ENCODE data around the gene GATA6.

DNA sequence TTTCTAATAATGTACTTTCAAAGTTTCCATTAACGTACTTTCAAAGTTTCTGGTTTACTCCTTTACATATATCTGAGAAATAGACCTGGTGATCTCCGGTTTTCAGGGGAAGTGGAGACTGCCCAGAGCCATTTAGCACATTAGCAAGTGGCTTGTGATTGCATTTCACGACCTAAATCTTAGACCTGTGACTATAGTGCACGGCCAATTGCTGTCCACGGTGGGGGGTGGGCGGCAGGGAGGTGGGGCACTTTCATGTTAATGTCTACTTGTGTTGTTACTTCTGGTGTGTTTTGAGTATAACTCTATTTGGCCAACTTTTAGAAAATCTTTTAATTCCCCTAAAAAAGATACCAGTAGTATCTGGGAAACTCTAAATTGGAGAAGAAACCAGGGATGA is 11.3 kb downstream of the GATA6 start:
- TF ChIP-seq HOXA7 (CRISPR knock-in tag; IDR thresholded peaks at IDR 0.05; ENCODE audit: borderline replicate concordance) = no peak
- TF ChIP-seq, protein P1, sequence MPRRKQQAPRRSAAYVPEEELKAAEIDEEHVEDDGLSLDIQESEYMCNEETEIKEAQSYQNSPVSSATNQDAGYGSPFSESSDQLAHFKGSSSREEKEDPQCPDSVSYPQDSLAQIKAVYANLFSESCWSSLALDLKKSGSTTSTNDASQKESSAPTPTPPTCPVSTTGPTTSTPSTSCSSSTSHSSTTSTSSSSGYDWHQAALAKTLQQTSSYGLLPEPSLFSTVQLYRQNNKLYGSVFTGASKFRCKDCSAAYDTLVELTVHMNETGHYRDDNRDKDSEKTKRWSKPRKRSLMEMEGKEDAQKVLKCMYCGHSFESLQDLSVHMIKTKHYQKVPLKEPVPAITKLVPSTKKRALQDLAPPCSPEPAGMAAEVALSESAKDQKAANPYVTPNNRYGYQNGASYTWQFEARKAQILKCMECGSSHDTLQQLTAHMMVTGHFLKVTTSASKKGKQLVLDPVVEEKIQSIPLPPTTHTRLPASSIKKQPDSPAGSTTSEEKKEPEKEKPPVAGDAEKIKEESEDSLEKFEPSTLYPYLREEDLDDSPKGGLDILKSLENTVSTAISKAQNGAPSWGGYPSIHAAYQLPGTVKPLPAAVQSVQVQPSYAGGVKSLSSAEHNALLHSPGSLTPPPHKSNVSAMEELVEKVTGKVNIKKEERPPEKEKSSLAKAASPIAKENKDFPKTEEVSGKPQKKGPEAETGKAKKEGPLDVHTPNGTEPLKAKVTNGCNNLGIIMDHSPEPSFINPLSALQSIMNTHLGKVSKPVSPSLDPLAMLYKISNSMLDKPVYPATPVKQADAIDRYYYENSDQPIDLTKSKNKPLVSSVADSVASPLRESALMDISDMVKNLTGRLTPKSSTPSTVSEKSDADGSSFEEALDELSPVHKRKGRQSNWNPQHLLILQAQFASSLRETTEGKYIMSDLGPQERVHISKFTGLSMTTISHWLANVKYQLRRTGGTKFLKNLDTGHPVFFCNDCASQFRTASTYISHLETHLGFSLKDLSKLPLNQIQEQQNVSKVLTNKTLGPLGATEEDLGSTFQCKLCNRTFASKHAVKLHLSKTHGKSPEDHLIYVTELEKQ (tag by site-specific recombination; IDR thresholded peaks at IDR 0.05; ENCODE audit: borderline replicate concordance) = no peak
- no peak for TF ChIP-seq ZBTB8A (tag by site-specific recombination; IDR thresholded peaks at IDR 0.05)
- TF ChIP-seq ZXDB (tag by site-specific recombination; IDR thresholded peaks at IDR 0.05) = no peak
- no peak for TF ChIP-seq PRDM1 (tag by site-specific recombination; IDR thresholded peaks at IDR 0.05)

All from HEK293 (cell line).